H1 (cell line): ENCODE measurements around the gene ACMSD. TPM values are rescaled to one million over a fixed set of nuclear protein-coding genes. Genes with fewer than 3 reads are reported as not detected.

ENCODE experiments used
- GABPA ChIP-seq: IDR thresholded peaks from 2 replicates; pipeline ENCODE4 v1.6.1; 2011; ENCODE audit warnings: mild to moderate bottlenecking, low read length, moderate library complexity, borderline replicate concordance; ENCODE audit not compliant: insufficient read depth
- KDM5A ChIP-seq: fragments of 200-600 bp; IDR thresholded peaks from 2 replicates; pipeline ENCODE4 v1.7.1; 2012; ENCODE audit warnings: mild to moderate bottlenecking, low read length, inconsistent platforms, mixed read lengths
- SIX5 ChIP-seq: IDR thresholded peaks from 2 replicates; pipeline ENCODE4 v1.6.1; 2011; ENCODE audit warnings: mild to moderate bottlenecking, low read depth, low read length
- TEAD4 ChIP-seq: IDR thresholded peaks from 2 replicates; pipeline ENCODE4 v1.6.1; 2012; ENCODE audit warnings: low read depth, low read length, inconsistent platforms, mixed read lengths
- polyA plus RNA-seq, 7 experiments: library from polyadenylated mRNA; depleted of rRNA in 3 of 7; stranded (reverse) in 5 of 7; unstranded in 2 of 7; fragments of >200 nt in 5 of 7; fragments of 200-250 nt in 2 of 7; gene quantifications; 1 replicate in 5 of 7; 2 replicates in 1 of 7; 4 replicates in 1 of 7; pipeline versions ENCODE4 v1.2.1 to v1.2.3, GENCODE V29; 2011 to 2013; ENCODE audit warnings: missing spikeins in 2 of 7, mixed read lengths in 2 of 7
- total RNA-seq: library from RNA; stranded (reverse); fragmentation: NEBNext Ultra II Directional; extraction: Animal tissue kit (Norgen Biotek cat#: 25700); gene quantifications from 2 replicates; pipeline ENCODE4 v1.2.1, GENCODE V29; 2021

ACMSD gene
- total and polyA plus RNA-seq, 2 of the 8 experiments (the other 6 are each of a cell fraction or from before 2014, with no cell fraction given), result not detected

- no peak for TF ChIP-seq KDM5A
- TF ChIP-seq TEAD4, result no peak
- no peak for TF ChIP-seq SIX5
- no peak for TF ChIP-seq GABPA
- TF ChIP-seq, all 59 proteins: peak for 0
These were observed 19.1 kb upstream of the ACMSD start (continued) for GRCh38 chr2:134819334-134819733.
